IMR-90 (cell line): ENCODE measurements around the gene TANC2. TPM values are rescaled to one million over a fixed set of nuclear protein-coding genes. Genes with fewer than 3 reads are reported as not detected.

Experiments used
- ATAC-seq: fragments of 200-7000 bp; cut with Tn5 transposase; 2 replicates; pipeline ENCODE4 v1.9.1; 2020; ENCODE audit warnings: low read depth, mild to moderate bottlenecking, moderate library complexity
- BruUV-seq: library from RNA; stranded (reverse); fragments of 400-500 nt; replicated peaks from 2 replicates; lab custom pipeline; 2021; lab: Mats Ljungman, UMichigan
- CTCF ChIA-PET: fragments of 300-600 bp; formaldehyde crosslinking; extraction: SDS; loops from one replicate; lab custom pipeline; 2021; ENCODE audit warnings: antibody characterized with exemption; lab: Yijun Ruan, JAX
- POLR2A ChIA-PET: fragments of 300-600 bp; sonication (Branson Sonifier 250); formaldehyde crosslinking; loops from one replicate; lab custom pipeline; 2022; ENCODE audit warnings: antibody characterized with exemption; ENCODE audit not compliant: unreplicated experiment; lab: Charles Lee
- DNase-seq: peaks from one replicate; pipeline ENCODE4 v3.0.0; 2013
- H2AFZ ChIP-seq: replicated peaks from 2 replicates; pipeline ENCODE3; 2013; ENCODE audit warnings: low read length, mild to moderate bottlenecking; ENCODE audit not compliant: poor library complexity
- H2AK5ac ChIP-seq: 2 replicates; pipeline ENCODE4 v1.6.1; 2013; ENCODE audit warnings: low read depth, low read length, inconsistent platforms
- H2AK9ac ChIP-seq: replicated peaks from 2 replicates; pipeline ENCODE3; 2013; ENCODE audit warnings: mild to moderate bottlenecking, low read depth, low read length, moderate library complexity; ENCODE audit not compliant: poor library complexity
- H2BK120ac ChIP-seq: 2 replicates; pipeline ENCODE4 v1.6.1; 2013; ENCODE audit warnings: low read depth, low read length, inconsistent platforms
- H2BK15ac ChIP-seq: 3 replicates; pipeline ENCODE4 v1.6.1; 2013; ENCODE audit warnings: low read depth, low read length, inconsistent platforms
- H2BK20ac ChIP-seq: 2 replicates; pipeline ENCODE4 v1.6.1; 2013; ENCODE audit warnings: low read depth, mild to moderate bottlenecking, inconsistent platforms, low read length, moderate library complexity
- H2BK5ac ChIP-seq: 2 replicates; pipeline ENCODE4 v1.6.1; 2013; ENCODE audit warnings: mild to moderate bottlenecking, low read depth, low read length, inconsistent platforms; ENCODE audit not compliant: poor library complexity, severe bottlenecking
- H3K14ac ChIP-seq: replicated peaks from 2 replicates; pipeline ENCODE4 v1.6.1; 2013; ENCODE audit warnings: low read depth, low read length, inconsistent platforms
- H3K18ac ChIP-seq: 2 replicates; pipeline ENCODE4 v1.6.1; 2013; ENCODE audit warnings: low read depth, low read length, control low read depth
- H3K23ac ChIP-seq: 2 replicates; pipeline ENCODE4 v1.6.1; 2013; ENCODE audit warnings: low read depth, low read length, inconsistent platforms
- H3K27ac ChIP-seq: 2 replicates; pipeline ENCODE4 v1.5.1; 2013; ENCODE audit warnings: mild to moderate bottlenecking, control low read depth, low read length; ENCODE audit not compliant: insufficient read depth
- H3K27me3 ChIP-seq: 2 replicates; pipeline ENCODE4 v1.6.1; 2013; ENCODE audit warnings: low read length; ENCODE audit not compliant: control insufficient read depth, insufficient read depth
- H3K36me3 ChIP-seq: 2 replicates; pipeline ENCODE4 v1.6.1; 2013; ENCODE audit warnings: low read length, mixed read lengths; ENCODE audit not compliant: control insufficient read depth, insufficient read depth
- H3K4ac ChIP-seq: 2 replicates; pipeline ENCODE4 v1.6.1; 2013; ENCODE audit warnings: low read depth, low read length, inconsistent platforms
- H3K4me1 ChIP-seq: 2 replicates; pipeline ENCODE4 v1.6.1; 2013; ENCODE audit warnings: low read length, mixed read lengths; ENCODE audit not compliant: control insufficient read depth, insufficient read depth
- H3K4me2 ChIP-seq: 2 replicates; pipeline ENCODE4 v1.6.1; 2013; ENCODE audit warnings: low read depth, mild to moderate bottlenecking, control low read depth, low read length, moderate library complexity
- H3K4me3 ChIP-seq: 2 replicates; pipeline ENCODE4 v1.5.1; 2013; ENCODE audit warnings: low read depth, mild to moderate bottlenecking, control low read depth, low read length, moderate library complexity; ENCODE audit not compliant: insufficient read depth
- H3K56ac ChIP-seq: 2 replicates; pipeline ENCODE4 v1.6.1; 2013; ENCODE audit warnings: low read length, inconsistent platforms; ENCODE audit not compliant: insufficient read depth; ENCODE audit errors: extremely low read depth
- H3K79me1 ChIP-seq, 2 experiments: 2 replicates each; pipeline ENCODE4 v1.6.1; 2013; ENCODE audit warnings: low read length in 2 of 2, inconsistent platforms in 1 of 2, low read depth in 1 of 2
- H3K9ac ChIP-seq: 2 replicates; pipeline ENCODE4 v1.6.1; 2013; ENCODE audit warnings: low read depth, low read length, control low read depth
- H3K9me1 ChIP-seq: 2 replicates; pipeline ENCODE4 v1.6.1; 2013; ENCODE audit warnings: low read length, inconsistent platforms; ENCODE audit not compliant: insufficient read depth
- H3K9me3 ChIP-seq: 2 replicates; pipeline ENCODE4 v1.6.1; 2013; ENCODE audit warnings: low read length; ENCODE audit not compliant: control insufficient read depth, insufficient read depth
- H4K20me1 ChIP-seq: 2 replicates; pipeline ENCODE4 v1.6.1; 2013; ENCODE audit warnings: low read length, inconsistent platforms; ENCODE audit not compliant: insufficient read depth
- H4K5ac ChIP-seq: 2 replicates; pipeline ENCODE4 v1.6.1; 2013; ENCODE audit warnings: mild to moderate bottlenecking, low read depth, low read length, control low read depth
- H4K8ac ChIP-seq, 2 experiments: 2 replicates each; pipeline ENCODE4 v1.6.1; 2013; ENCODE audit warnings: low read depth in 2 of 2, low read length in 2 of 2, control low read depth in 1 of 2, inconsistent platforms in 1 of 2
- H4K91ac ChIP-seq: 2 replicates; pipeline ENCODE4 v1.6.1; 2013; ENCODE audit warnings: low read depth, low read length, inconsistent platforms; ENCODE audit not compliant: insufficient read depth
- CEBPB ChIP-seq: IDR thresholded peaks from 2 replicates; pipeline ENCODE4 v1.6.1; 2012; ENCODE audit warnings: low read depth, low read length, improper control_type of control experiment
- CHD1 ChIP-seq: IDR thresholded peaks from 2 replicates; pipeline ENCODE4 v1.6.1; 2012; ENCODE audit warnings: low read depth, low read length, improper control_type of control experiment
- ELK1 ChIP-seq: fragments of 150-350 bp; IDR thresholded peaks from 2 replicates; pipeline ENCODE4 v1.6.1; 2016; ENCODE audit warnings: low read depth, mild to moderate bottlenecking, low read length, moderate library complexity, borderline replicate concordance
- FOS ChIP-seq: fragments of 150-350 bp; IDR thresholded peaks from 2 replicates; pipeline ENCODE4 v1.6.1; 2016; ENCODE audit warnings: low read depth, low read length
- MAZ ChIP-seq: IDR thresholded peaks from 2 replicates; pipeline ENCODE4 v1.6.1; 2012; ENCODE audit warnings: low read depth, mild to moderate bottlenecking, low read length, improper control_type of control experiment, moderate library complexity, borderline replicate concordance
- NFE2L2 ChIP-seq: fragments of 150-350 bp; IDR thresholded peaks from 2 replicates; pipeline ENCODE4 v1.6.1; 2016; ENCODE audit warnings: low read depth, mild to moderate bottlenecking, low read length
- RFX5 ChIP-seq: IDR thresholded peaks from 2 replicates; pipeline ENCODE4 v1.8.0; 2012; ENCODE audit warnings: low read depth, mild to moderate bottlenecking, low read length, moderate library complexity
- SMC3 ChIP-seq: fragments of 150-350 bp; IDR thresholded peaks from 2 replicates; pipeline ENCODE4 v1.6.1; 2016; ENCODE audit warnings: low read depth, mild to moderate bottlenecking, antibody characterized with exemption, low read length, moderate library complexity
- USF2 ChIP-seq: fragments of 150-350 bp; IDR thresholded peaks from 2 replicates; pipeline ENCODE4 v1.6.1; 2017; ENCODE audit warnings: mild to moderate bottlenecking, antibody characterized with exemption, low read length, low read depth
- whole genome bisulfite sequencing, 2 experiments: methylation state at CpG; one replicate each; pipeline versions ENCODE4 v1.1.5 to v1.1.7; 2013; ENCODE audit warnings: missing lambda C conversion rate in 2 of 2; ENCODE audit not compliant: insufficient read length in 1 of 2; ENCODE audit errors: extremely low coverage in 2 of 2; 5-methylcytosine and 5-hydroxymethylcytosine counted together
- dilution Hi-C: fragments of 300-500 bp; cut with HindIII; formaldehyde crosslinking; loops from one replicate; pipeline ENCODE4 v1.14.3; 2018; ENCODE audit warnings: low sequenced_read_pairs; ENCODE audit not compliant: unreplicated experiment
- in situ Hi-C: fragments of 300-500 bp; cut with MboI; formaldehyde crosslinking; loops from 3 replicates; pipeline ENCODE4 v1.14.3; 2019; ENCODE audit warnings: low sequenced_read_pairs, inconsistent platforms, mixed read lengths
- intact Hi-C: fragments of 100-400 bp; cut with micrococcal nuclease; formaldehyde crosslinking; loops from 2 replicates; pipeline ENCODE4 v1.10.0; 2022
- polyA plus RNA-seq, 3 experiments: library from polyadenylated mRNA; depleted of rRNA; stranded (reverse); fragments of >200 nt; gene quantifications; 2 replicates each; pipeline ENCODE4 v1.2.3, GENCODE V29; 2012; ENCODE audit warnings: low replicate concordance in 1 of 3
- total RNA-seq: library from RNA; depleted of rRNA; stranded (reverse); fragments of >200 nt; gene quantifications from 2 replicates; pipeline ENCODE4 v1.2.3, GENCODE V29; 2012
- TF ChIP-seq, protein P1 (sequence below): conservative IDR thresholded peaks from 2 replicates; pipeline ENCODE4 v1.5.1; 2012; ENCODE audit warnings: mild to moderate bottlenecking, low read depth, low read length, improper control_type of control experiment

TANC2 gene
- total and polyA plus RNA-seq, 2 of the 4 experiments (the other 2 are of a cell fraction), result 20.6 to 41.4 TPM

DNA sequence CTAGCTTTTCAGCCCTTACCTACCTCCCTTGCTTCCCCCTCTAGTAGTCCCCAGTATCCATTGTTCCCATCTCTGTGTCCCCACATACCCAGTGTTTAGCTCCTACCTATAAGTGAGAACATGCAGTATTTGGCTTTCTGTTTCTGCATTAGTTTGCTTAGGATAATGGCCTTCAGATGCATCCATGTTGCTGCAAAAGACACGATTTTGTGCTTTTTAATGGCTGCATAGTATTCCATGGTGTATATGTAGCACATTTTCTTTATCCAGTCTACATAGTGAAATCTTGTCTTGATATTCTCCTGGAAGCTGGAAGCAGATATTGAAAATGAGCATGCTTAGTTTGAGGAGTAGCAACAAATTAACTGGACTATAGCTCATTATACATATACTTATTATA, 45.7 kb upstream of the TANC2 start:
- Histone ChIP-seq H2AK9ac (no peak overlapping the region), H4K20me1 (no peaks in the 10 kb centered on the region), H3K79me1 (no peaks in the 10 kb centered on the region), H3K27me3 (no peaks in the 10 kb centered on the region), H2BK120ac (no peak overlapping the region), H3K9me1 (no peaks in the 10 kb centered on the region), H3K4me3 (no peak overlapping the region), H3K14ac (no peak overlapping the region), H2AK5ac (no peak overlapping the region), H2BK15ac (no peak overlapping the region), H2BK20ac (no peak overlapping the region), H3K18ac (no peak overlapping the region), H4K91ac (no peak overlapping the region), H3K4me1 (peaks cover 7% of the 10 kb centered on the region), H3K23ac (no peak overlapping the region), H3K9ac (no peak overlapping the region), H3K4ac (no peak overlapping the region), H2BK5ac (no peak overlapping the region), H3K4me2 (no peak overlapping the region), H2AFZ (no peak overlapping the region), H4K8ac (no peak overlapping the region), H3K36me3 (no peaks in the 10 kb centered on the region), H3K56ac (no peak overlapping the region), H3K27ac (no peak overlapping the region), H4K5ac (no peak overlapping the region), H3K9me3 (no peaks in the 10 kb centered on the region)
- ChIA-PET CTCF (no interaction called here), POLR2A (no interaction called here)
- DNase-seq, result no peak
- no peak for TF ChIP-seq CHD1
- TF ChIP-seq SMC3, result no peak
- no peak for TF ChIP-seq RFX5
- TF ChIP-seq NFE2L2, result no peak
- TF ChIP-seq USF2, result no peak
- TF ChIP-seq, protein P1, sequence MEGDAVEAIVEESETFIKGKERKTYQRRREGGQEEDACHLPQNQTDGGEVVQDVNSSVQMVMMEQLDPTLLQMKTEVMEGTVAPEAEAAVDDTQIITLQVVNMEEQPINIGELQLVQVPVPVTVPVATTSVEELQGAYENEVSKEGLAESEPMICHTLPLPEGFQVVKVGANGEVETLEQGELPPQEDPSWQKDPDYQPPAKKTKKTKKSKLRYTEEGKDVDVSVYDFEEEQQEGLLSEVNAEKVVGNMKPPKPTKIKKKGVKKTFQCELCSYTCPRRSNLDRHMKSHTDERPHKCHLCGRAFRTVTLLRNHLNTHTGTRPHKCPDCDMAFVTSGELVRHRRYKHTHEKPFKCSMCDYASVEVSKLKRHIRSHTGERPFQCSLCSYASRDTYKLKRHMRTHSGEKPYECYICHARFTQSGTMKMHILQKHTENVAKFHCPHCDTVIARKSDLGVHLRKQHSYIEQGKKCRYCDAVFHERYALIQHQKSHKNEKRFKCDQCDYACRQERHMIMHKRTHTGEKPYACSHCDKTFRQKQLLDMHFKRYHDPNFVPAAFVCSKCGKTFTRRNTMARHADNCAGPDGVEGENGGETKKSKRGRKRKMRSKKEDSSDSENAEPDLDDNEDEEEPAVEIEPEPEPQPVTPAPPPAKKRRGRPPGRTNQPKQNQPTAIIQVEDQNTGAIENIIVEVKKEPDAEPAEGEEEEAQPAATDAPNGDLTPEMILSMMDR, result no peak
- TF ChIP-seq MAZ, result no peak
- no peak for TF ChIP-seq CEBPB
- TF ChIP-seq ELK1, result no peak
- no peak for TF ChIP-seq FOS
- dilution Hi-C loops, result no loop called here
- 100% methylated on average over 1 of the region's 1 CpG; no CpG with 5 or more reads in 1 of the 2 experiments for WGBS, 2 experiments
- BruUV-seq, result no TSS peak
- in situ Hi-C loops, result no loop called here
- no peak for ATAC-seq
- intact Hi-C loops, result no loop called here
